Aorta (tissue), 5 donors: ENCODE measurements around the gene PLEKHG1. TPM values are rescaled to one million over a fixed set of nuclear protein-coding genes. Genes with fewer than 3 reads are reported as not detected.

Experiments used
- ATAC-seq: fragments of 200-7000 bp; cut with Tn5 transposase; one replicate; pipeline ENCODE4 v1.9.1; 2022; ENCODE audit warnings: moderate library complexity; ENCODE audit not compliant: low FRiP score
- DNase-seq, 2 donors: peaks; one replicate each; pipeline ENCODE4 v3.0.0-alpha.2; 2020
- H3K27ac ChIP-seq, 2 donors: one replicate each; pipeline ENCODE4 v1.5.1; 2013; ENCODE audit warnings: low read length in 2 of 2, mild to moderate bottlenecking in 2 of 2, moderate library complexity in 2 of 2, control low read depth in 1 of 2, inconsistent platforms in 1 of 2, low read depth in 1 of 2
- H3K27me3 ChIP-seq, 2 donors: one replicate each; pipeline ENCODE4 v1.6.1; 2013; ENCODE audit warnings: control low read depth in 1 of 2, low read length in 1 of 2, mild to moderate bottlenecking in 1 of 2, moderate library complexity in 1 of 2; ENCODE audit not compliant: insufficient read depth in 2 of 2, control insufficient read depth in 1 of 2
- H3K36me3 ChIP-seq, 2 donors: one replicate each; pipeline ENCODE4 v1.6.1; 2013; ENCODE audit warnings: control low read depth in 1 of 2, low read length in 1 of 2, mild to moderate bottlenecking in 1 of 2; ENCODE audit not compliant: insufficient read depth in 2 of 2, control insufficient read depth in 1 of 2
- H3K4me1 ChIP-seq, 2 donors: one replicate each; pipeline ENCODE4 v1.6.1; 2013; ENCODE audit warnings: low read length in 2 of 2, control low read depth in 1 of 2, mild to moderate bottlenecking in 1 of 2, moderate library complexity in 1 of 2; ENCODE audit not compliant: insufficient read depth in 2 of 2, control insufficient read depth in 1 of 2
- H3K4me3 ChIP-seq, 2 donors: one replicate each; pipeline ENCODE4 v1.5.1; 2013; ENCODE audit warnings: low read length in 2 of 2, control low read depth in 1 of 2, mild to moderate bottlenecking in 1 of 2
- H3K9me3 ChIP-seq: one replicate; pipeline ENCODE4 v1.6.1; 2013; ENCODE audit warnings: mild to moderate bottlenecking, low read length; ENCODE audit not compliant: control insufficient read depth
- WGBS, 2 donors: extraction: QIAGEN DNeasy Blood & Tissue Kit; methylation state at CpG; one replicate each; pipeline ENCODE4 v1.1.7; 2013; 5-methylcytosine and 5-hydroxymethylcytosine counted together
- intact Hi-C, 2 donors: fragments of 100-400 bp; cut with DNase I; formaldehyde crosslinking; loops; one replicate each; pipeline versions ENCODE4 v1.14.2 to v1.15.0; 2022
- polyA plus RNA-seq, 2 donors: library from polyadenylated mRNA; stranded (reverse); fragments of 200-250 nt; gene quantifications; one replicate each; pipeline ENCODE4 v1.2.3, GENCODE V29; 2013
- total RNA-seq, 2 donors: library from RNA; stranded (reverse); fragmentation: NEBNext Ultra II Directional; extraction: Animal tissue kit (Norgen Biotek cat#: 25700); gene quantifications; one replicate each; pipeline ENCODE4 v1.2.1, GENCODE V29; 2021
- donor health status: healthy with polysubstance abuse.
- donor health status: Bipolar disorder and iron deficiency.
- donor health status: DM: no; HTN: no; CAD: no.
- donor health status: DM: no; HTN: no; CAD: no.
- donor health status: DM: yes; HTN: yes; CAD: no.

The PLEKHG1 gene
- total and polyA plus RNA-seq, 4 donors = 1.6 to 62.7 (median 19.1) TPM

- H3K4me1 ChIP-seq = no peaks in the 10 kb centered on the region
- 98 to 99% methylated on average over 3 of the region's 3 CpGs for WGBS, 2 donors
- no peaks in the 10 kb centered on the region for H3K36me3 ChIP-seq
- no peaks in the 10 kb centered on the region for H3K9me3 ChIP-seq
- ATAC-seq (no peak), DNase-seq (no peak)
- intact Hi-C loops = no loop called here
- H3K27ac ChIP-seq = no peak overlapping the region
- H3K27me3 ChIP-seq = peaks cover 0 to 1% of the 10 kb centered on the region in 2 donors
- no peak overlapping the region for H3K4me3 ChIP-seq
These were observed 19.6 kb downstream of the PLEKHG1 start for GRCh38 chr6:150619275-150619674.

GRCh38 chr6:150620244-150620643, 20.6 kb downstream of the PLEKHG1 start:
- no peaks in the 10 kb centered on the region for H3K27me3 ChIP-seq
- no peaks in the 10 kb centered on the region for H3K36me3 ChIP-seq
- no peak for ATAC-seq
- no peaks in the 10 kb centered on the region for H3K4me1 ChIP-seq
- no peak overlapping the region for H3K27ac ChIP-seq
- DNase-seq = no peak
- WGBS, 2 donors = 22 to 54% methylated on average over 3 of the region's 3 CpGs
- H3K4me3 ChIP-seq = no peak overlapping the region
- no peaks in the 10 kb centered on the region for H3K9me3 ChIP-seq
- intact Hi-C loops = no loop called here

DNA sequence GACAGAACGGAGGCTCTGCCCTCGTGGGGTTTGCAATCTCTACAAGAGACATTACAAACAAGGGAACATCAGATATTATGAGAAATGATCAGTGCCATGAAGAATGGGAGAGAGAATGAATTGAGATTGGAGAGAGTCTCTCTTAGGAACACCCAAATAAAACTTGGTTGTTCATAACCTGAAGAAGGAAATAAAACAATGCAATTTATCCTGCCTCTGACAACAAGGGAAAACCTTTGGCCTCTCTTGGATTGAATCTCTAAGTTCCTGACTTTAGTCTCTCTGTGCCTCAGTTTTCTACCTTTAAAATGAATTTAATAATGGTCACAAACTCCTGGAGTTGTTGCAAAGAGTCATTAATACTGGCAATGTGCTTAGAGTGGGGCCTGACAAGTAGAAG, 21.1 kb downstream of the PLEKHG1 start:
- WGBS, 2 donors = 93 to 94% methylated on average over 2 of the region's 2 CpGs
- Histone ChIP-seq H3K4me3 (no peak overlapping the region), H3K27ac (no peak overlapping the region), H3K4me1 (no peaks in the 10 kb centered on the region), H3K36me3 (no peaks in the 10 kb centered on the region), H3K9me3 (no peaks in the 10 kb centered on the region), H3K27me3 (no peaks in the 10 kb centered on the region)
- ATAC-seq = no peak
- DNase-seq = no peak
- intact Hi-C loops = no loop called here

DNA sequence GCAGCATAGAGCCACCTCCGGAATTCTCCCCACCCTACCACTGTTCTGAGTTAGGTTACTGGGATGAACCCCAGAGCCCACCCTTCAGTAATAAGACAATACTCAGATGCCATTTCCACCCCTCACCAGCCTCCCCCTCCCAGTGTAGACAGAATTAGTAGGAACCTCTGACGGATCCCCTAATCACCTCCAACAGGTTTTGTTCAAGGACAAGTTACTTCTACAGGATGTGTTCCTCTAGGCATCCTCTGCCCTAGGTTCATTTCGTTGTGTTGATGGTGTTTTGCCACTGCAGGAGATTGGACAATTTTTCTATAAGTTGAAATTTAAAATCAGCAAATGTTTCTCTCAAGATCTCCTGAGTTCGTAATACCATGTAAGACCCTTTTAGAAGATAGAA, 22.8 kb downstream of the PLEKHG1 start:
- intact Hi-C loops = no loop called here
- H3K4me3 ChIP-seq = no peak overlapping the region
- no peaks in the 10 kb centered on the region for H3K27me3 ChIP-seq
- H3K9me3 ChIP-seq = no peaks in the 10 kb centered on the region
- H3K27ac ChIP-seq = no peak overlapping the region
- no peak for DNase-seq
- ATAC-seq = no peak
- 96 to 97% methylated on average over 4 of the region's 4 CpGs for WGBS, 2 donors
- H3K4me1 ChIP-seq = no peaks in the 10 kb centered on the region
- H3K36me3 ChIP-seq = no peaks in the 10 kb centered on the region

GRCh38 chr6:150622941-150623874, 23.5 kb downstream of the PLEKHG1 start:
- 95 to 96% methylated on average over 18 of the region's 18 CpGs for WGBS, 2 donors
- H3K27ac ChIP-seq = no peak overlapping the region
- H3K4me3 ChIP-seq = no peak overlapping the region
- DNase-seq = no peak
- no peak for ATAC-seq
- H3K4me1 ChIP-seq = no peaks in the 10 kb centered on the region
- H3K36me3 ChIP-seq = no peaks in the 10 kb centered on the region
- no peaks in the 10 kb centered on the region for H3K27me3 ChIP-seq
- intact Hi-C loops = no loop called here
- no peaks in the 10 kb centered on the region for H3K9me3 ChIP-seq

GRCh38 chr6:150624191-150624590, 24.5 kb downstream of the PLEKHG1 start:
- ATAC-seq (no peak), DNase-seq (no peak)
- Histone ChIP-seq H3K9me3 (no peaks in the 10 kb centered on the region), H3K27ac (no peak overlapping the region), H3K36me3 (no peaks in the 10 kb centered on the region), H3K4me3 (no peak overlapping the region), H3K4me1 (no peaks in the 10 kb centered on the region), H3K27me3 (no peaks in the 10 kb centered on the region)
- WGBS, 2 donors = 80 to 84% methylated on average over 5 of the region's 5 CpGs
- intact Hi-C loops = no loop called here

GRCh38 chr6:150625927-150626326, 26.2 kb downstream of the PLEKHG1 start:
- Histone ChIP-seq H3K9me3 (no peaks in the 10 kb centered on the region), H3K36me3 (no peaks in the 10 kb centered on the region), H3K4me1 (no peaks in the 10 kb centered on the region), H3K27ac (no peak overlapping the region), H3K4me3 (no peak overlapping the region), H3K27me3 (no peaks in the 10 kb centered on the region)
- no peak for ATAC-seq
- DNase-seq = no peak
- intact Hi-C loops = no loop called here
- 90 to 98% methylated on average over 4 of the region's 4 CpGs for WGBS, 2 donors

DNA sequence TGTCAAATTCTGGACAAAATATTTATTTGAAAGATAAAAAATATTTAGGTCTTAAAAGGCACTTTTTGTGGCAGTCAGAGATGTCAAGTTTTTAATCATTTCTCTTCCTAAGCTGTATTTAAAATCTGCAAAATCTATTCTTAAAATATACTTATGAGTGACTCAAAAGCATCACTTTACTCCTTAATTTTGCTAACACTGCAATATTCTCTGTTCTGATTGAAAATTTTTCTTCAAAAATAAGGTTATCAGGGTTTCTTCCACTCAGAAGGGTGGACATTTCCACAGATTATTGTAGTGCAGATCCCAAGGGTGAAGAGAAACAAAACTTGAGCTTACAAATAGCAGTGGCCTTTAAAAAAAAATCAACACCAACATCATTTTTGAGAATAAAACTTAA, 27.5 kb downstream of the PLEKHG1 start:
- no peaks in the 10 kb centered on the region for H3K9me3 ChIP-seq
- H3K27me3 ChIP-seq = no peaks in the 10 kb centered on the region
- H3K36me3 ChIP-seq = no peaks in the 10 kb centered on the region
- no peak overlapping the region for H3K4me3 ChIP-seq
- no peak overlapping the region for H3K27ac ChIP-seq
- no peak for DNase-seq
- intact Hi-C loops = no loop called here
- no peak for ATAC-seq
- no peaks in the 10 kb centered on the region for H3K4me1 ChIP-seq

- intact Hi-C loops = no loop called here
- no peaks in the 10 kb centered on the region for H3K36me3 ChIP-seq
- WGBS, 2 donors = 1 to 3% methylated on average over 5 of the region's 5 CpGs
- H3K4me3 ChIP-seq = no peak overlapping the region
- DNase-seq = no peak
- peak overlapping the region in 1 of 2 donors; percentile 14 for H3K27ac ChIP-seq
- H3K4me1 ChIP-seq = no peaks in the 10 kb centered on the region
- no peaks in the 10 kb centered on the region for H3K27me3 ChIP-seq
- no peaks in the 10 kb centered on the region for H3K9me3 ChIP-seq
- no peak for ATAC-seq
These were observed 27.9 kb downstream of the PLEKHG1 start for GRCh38 chr6:150627585-150628025.
